ENCODE measurements around the gene RFC5.
"Not testable (repeated sequence)": the region's sequence is repeated elsewhere in the genome, so short reads cannot be mapped to it uniquely, and the experiment has no call there.

RFC5 gene

DNA sequence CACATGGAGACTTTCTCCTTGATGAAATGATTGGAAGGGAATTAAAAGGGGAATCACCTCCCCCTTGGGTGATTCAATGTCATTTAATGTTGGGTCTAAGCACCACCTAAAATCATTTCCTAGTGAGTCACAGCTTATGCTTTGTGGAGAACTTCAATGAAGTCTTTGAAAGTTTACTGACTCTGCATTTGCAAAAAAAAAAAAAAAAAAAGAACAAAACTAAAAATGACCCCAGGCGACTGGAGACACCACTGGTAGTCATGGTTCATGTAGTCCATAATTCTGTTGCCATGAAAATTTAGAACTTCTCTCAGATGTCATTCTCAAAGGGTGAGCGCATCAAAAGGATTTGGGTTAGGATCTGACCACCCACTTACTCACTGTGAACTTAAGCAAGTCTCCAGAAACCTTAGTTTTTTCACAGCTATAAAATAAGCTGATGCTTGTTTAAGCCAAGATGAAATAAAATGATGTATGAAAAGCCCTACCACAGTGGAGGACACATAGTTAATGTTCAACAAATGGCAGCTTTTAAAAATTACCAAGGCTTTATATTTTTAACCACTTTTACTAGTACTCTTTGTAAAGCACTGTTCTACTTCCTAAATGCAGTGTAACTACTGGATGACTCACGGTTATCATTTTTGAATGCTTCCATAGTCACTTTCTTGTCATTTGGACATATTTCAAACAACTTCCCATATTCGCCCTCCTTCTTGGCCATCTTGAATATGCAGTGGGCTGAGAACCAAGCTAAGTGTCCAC is 29.6 kb upstream of the RFC5 start:
- DNase-seq (ENCODE audit: low read depth in 1 of 2, low spot score in 1 of 2), result no peak
- in situ Hi-C loops (cut with HindIII; ENCODE audit: low pct_unique_long_range_greater_than_20kb, low sequenced_read_pairs), result no loop called here
- no peak for TF ChIP-seq JUND (IDR thresholded peaks at IDR 0.05; ENCODE audit: low read depth)

DNA sequence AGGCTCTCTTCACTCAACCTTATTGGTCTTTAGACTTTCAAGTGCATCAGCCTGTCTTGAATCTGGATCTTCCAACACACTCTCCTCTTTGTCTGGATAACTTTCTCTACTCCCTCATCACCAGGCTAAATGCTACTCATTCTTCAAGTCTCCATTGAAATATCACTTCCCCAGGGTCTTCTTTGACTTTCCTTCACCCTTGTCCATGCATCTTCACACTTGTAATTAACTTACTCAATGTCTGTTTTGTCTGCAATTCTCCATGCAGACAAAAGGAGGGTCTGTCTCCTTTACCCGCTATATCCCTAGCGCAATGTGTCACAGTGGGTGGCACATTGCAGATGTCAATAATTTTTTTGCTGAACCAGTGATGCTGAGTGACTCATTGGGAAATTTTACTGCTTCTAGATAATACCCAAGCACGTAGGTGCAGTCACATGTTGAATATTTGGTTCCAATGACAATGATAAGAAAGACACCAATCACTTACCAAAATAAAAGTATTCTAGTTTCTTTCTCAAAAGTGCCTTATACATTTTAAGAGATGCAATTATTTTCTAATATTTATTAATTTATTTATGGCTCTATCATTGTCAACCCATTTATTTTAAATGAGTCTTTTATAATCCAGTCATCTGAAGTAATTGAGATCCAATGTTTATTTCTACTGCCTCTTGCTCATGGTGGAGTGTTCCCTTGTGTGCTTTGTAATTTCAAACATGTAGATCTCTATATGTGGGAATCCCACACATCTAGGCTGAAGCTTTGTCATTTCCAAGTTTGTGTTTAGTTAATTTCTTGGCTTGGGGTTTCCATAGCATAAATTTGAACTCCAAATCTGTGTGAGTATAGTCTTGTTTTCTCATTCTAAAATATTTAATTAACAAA is 21.7 kb upstream of the RFC5 start:
- DNase-seq (ENCODE audit: low read depth in 1 of 2, low spot score in 1 of 2), result no peak
- TF ChIP-seq JUND (IDR thresholded peaks at IDR 0.05; ENCODE audit: low read depth), result no peak
- in situ Hi-C loops (cut with HindIII; ENCODE audit: low pct_unique_long_range_greater_than_20kb, low sequenced_read_pairs), result no loop called here

DNA sequence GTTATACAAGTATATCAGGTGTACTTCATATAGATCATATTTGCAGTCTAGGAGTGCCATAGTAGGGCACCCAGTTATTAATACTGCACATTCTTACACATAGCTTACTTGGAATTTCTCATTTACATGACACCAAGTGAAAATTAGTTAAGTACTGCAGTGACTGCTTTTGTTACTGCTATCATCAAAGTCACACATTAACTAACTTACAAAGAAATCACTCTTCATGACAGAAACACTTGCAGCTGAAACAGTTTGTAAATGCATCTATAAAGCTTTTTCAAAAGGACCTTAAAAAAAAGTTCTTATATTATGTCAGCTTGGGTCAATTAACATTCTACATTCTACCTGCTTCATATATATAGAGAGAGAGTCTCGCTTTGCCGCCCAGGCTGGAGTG is 17.8 kb upstream of the RFC5 start:
- no peak for DNase-seq (ENCODE audit: low read depth in 1 of 2, low spot score in 1 of 2)
- in situ Hi-C loops (cut with HindIII; ENCODE audit: low pct_unique_long_range_greater_than_20kb, low sequenced_read_pairs), result no loop called here
- no peak for TF ChIP-seq JUND (IDR thresholded peaks at IDR 0.05; ENCODE audit: low read depth)

DNA sequence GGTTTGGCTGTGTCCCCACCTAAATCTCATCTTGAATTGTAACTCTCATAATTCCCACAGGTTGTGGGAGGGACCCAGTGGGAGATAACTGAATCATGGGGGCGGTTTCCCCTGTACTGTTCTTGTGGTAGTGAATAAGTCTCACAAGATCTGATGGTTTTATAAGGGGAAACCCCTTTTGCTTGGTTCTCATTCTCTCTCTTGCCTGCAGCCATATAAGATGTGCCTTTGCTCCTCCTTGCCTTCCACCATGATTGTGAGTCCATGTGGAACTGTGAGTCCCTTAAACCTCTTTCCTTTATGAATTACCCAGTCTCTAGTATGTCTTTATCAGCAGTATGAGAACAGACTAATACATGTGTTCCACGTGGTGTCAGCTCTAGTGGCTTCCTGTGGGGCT is 16.7 kb upstream of the RFC5 start:
- DNase-seq (ENCODE audit: low read depth in 1 of 2, low spot score in 1 of 2); in situ Hi-C loops (cut with HindIII; ENCODE audit: low pct_unique_long_range_greater_than_20kb, low sequenced_read_pairs): not testable (repeated sequence)

DNA sequence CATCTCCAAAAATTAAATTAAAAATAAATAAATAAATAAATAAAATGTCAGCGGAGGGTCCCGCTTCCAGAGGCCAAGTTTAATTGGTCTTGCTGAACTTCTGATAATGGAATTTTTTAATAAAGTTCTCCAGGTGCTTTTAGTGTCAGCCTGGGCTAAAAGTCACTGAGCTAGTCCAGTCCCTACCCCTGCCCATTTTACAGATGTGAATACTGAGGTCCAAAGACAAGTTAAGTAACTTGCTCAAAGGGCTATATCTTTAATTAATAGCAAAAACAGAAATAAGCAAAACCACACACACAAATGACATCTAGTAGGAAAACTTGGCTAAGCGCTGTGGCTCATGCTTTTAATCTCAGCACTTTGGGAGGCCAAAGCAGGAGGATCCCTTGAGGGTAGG is 5.6 kb upstream of the RFC5 start:
- in situ Hi-C loops (cut with HindIII; ENCODE audit: low pct_unique_long_range_greater_than_20kb, low sequenced_read_pairs), result no loop called here
- no peak for DNase-seq (ENCODE audit: low read depth in 1 of 2, low spot score in 1 of 2)
- TF ChIP-seq JUND (IDR thresholded peaks at IDR 0.05; ENCODE audit: low read depth), result no peak

DNA sequence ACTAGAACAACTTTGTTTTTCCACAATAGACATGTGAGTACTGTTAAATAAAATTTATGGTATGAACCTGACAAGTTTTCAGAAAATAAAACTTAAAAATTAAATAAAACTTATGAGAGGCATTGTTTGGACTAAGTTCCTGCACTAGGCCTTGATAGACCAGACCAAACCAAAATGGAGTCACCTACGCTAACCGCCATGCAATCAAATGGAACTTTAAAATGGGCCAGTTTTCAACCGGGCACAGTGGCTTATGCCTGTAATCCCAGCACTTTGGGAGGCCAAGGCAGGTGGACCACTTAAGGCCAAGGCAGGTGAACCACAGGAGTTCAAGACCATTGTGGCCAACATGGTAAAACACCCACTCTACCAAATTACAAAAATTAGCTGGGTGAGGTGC is 5.1 kb upstream of the RFC5 start:
- TF ChIP-seq JUND (IDR thresholded peaks at IDR 0.05; ENCODE audit: low read depth), result no peak
- in situ Hi-C loops (cut with HindIII; ENCODE audit: low pct_unique_long_range_greater_than_20kb, low sequenced_read_pairs), result no loop called here
- DNase-seq (ENCODE audit: low read depth in 1 of 2, low spot score in 1 of 2), result no peak

DNA sequence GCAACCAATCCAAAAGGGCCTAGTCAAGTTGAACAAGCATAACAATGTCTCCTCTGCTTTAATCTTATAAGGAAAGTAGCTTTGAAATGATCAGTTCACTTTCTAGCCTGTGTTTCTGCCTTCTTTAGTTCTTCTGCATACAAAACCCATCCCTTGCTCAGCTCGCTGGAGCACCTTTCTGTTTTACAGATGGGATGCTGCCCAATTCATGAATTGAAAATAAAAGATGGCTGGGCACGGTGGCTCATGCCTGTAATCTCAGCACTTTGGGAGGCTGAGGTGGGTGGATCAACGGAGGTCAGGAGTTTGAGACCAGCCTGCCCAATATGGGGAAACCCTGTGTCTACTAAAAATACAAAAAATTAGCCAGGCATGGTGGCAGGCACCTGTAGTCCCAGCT is 4.5 kb upstream of the RFC5 start:
- no peak for DNase-seq (ENCODE audit: low read depth in 1 of 2, low spot score in 1 of 2)
- in situ Hi-C loops (cut with HindIII; ENCODE audit: low pct_unique_long_range_greater_than_20kb, low sequenced_read_pairs), result no loop called here
- TF ChIP-seq JUND (IDR thresholded peaks at IDR 0.05; ENCODE audit: low read depth), result no peak

DNA sequence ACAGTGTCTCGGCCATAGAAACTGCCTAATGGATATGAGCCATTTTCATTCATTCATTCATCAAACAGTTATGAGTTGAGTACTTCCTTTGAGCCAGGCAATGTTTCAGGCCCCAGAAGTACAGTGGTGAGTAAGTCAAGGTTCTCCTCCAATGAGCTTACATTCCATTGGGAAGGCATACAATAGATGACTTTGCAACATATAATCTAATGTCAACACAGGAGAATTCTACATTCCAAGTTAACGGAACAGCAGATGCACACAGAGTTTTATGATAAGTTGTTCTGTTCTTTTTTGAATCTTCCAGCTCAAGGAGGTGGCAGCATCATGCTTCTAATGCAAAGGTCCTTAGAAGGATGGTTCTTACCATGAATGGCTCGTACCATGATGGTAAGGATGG is 3.2 kb upstream of the RFC5 start:
- in situ Hi-C loops (cut with HindIII; ENCODE audit: low pct_unique_long_range_greater_than_20kb, low sequenced_read_pairs), result no loop called here
- no peak for DNase-seq (ENCODE audit: low read depth in 1 of 2, low spot score in 1 of 2)
- no peak for TF ChIP-seq JUND (IDR thresholded peaks at IDR 0.05; ENCODE audit: low read depth)

DNA sequence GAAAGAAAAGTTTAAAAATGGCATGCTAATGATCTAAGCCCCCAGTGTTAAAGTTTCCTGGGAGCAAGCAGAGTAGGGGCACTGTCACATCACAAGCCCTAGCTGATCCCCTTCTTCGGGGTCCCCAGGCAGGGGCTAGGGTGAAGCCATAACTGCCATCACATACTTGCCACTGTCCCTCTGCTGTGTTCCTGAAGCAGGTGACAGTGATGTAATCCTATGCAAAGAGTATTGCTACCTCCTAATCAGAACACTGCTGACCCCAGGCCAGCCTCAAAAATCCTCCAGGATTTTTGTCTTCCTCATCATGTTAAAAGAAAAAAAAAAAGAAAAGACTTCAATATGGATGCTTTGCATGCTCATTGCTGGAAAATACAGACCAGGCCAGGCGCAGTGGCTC is 1.2 kb upstream of the RFC5 start:
- in situ Hi-C loops (cut with HindIII; ENCODE audit: low pct_unique_long_range_greater_than_20kb, low sequenced_read_pairs), result no loop called here
- no peak for TF ChIP-seq JUND (IDR thresholded peaks at IDR 0.05; ENCODE audit: low read depth)
- no peak for DNase-seq (ENCODE audit: low read depth in 1 of 2, low spot score in 1 of 2)

DNA sequence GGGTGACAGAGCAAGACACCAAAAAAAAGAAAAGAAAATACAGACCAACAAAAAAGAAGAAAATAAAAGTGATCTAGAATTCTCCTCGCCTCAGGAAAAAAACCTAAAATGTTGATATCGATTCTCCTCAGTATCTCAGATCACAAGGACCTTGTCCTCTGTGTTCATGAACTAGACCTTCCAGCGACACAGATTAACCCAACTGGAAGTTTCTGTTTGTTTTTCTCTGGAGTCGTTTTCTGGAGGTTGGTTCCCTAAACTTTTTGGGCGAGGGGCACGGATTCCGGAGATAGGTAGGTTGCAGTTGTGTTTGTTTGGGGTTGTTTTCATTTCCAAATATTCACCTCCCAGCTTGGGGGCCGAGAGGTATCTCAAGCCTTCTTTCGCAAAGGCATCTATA is 559 bp upstream of the RFC5 start:
- in situ Hi-C loops (cut with HindIII; ENCODE audit: low pct_unique_long_range_greater_than_20kb, low sequenced_read_pairs), result no loop called here
- no peak for DNase-seq (ENCODE audit: low read depth in 1 of 2, low spot score in 1 of 2)
- TF ChIP-seq JUND (IDR thresholded peaks at IDR 0.05; ENCODE audit: low read depth), result no peak

DNA sequence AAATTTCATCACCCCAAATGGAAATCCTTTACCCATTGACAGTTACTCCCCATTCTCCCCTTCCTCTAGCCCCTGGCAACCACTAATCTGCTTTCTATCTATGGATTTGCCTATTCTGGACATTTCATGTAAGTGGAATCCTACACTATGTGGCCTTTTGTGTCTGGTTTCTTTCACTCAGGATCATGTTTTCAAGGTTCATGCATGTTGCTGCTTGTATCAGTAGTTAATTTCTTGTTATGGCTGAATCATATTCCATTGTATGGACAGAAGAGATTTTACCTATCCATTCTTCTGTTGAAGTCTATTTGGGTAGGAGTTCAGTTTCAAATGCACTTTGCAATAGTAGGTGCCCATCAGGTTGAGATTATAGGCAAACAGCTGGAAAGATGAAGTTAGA is 1.4 kb downstream of the RFC5 start:
- in situ Hi-C loops (cut with HindIII; ENCODE audit: low pct_unique_long_range_greater_than_20kb, low sequenced_read_pairs), result no loop called here
- no peak for DNase-seq (ENCODE audit: low read depth in 1 of 2, low spot score in 1 of 2)
- TF ChIP-seq JUND (IDR thresholded peaks at IDR 0.05; ENCODE audit: low read depth), result no peak

DNA sequence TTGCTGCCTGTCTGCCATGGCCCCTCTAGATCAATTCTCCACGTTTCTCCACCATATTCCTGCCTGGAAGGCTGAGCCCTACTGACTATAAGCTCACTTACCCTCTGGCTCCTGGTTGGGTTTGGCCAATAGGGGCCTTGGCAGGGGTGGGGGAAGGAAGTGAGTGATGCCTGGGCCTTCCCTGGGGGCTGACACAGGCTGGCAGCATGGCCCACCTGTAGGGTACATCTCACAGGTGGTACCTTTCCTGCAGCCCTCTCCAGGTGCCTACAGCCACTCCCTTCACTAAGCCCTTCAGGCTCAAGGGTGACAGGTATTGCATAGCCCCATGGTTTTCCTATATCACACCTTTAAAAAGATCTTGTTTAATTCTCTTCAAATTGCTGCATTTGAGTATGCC is 3.5 kb downstream of the RFC5 start:
- no peak for TF ChIP-seq JUND (IDR thresholded peaks at IDR 0.05; ENCODE audit: low read depth)
- in situ Hi-C loops (cut with HindIII; ENCODE audit: low pct_unique_long_range_greater_than_20kb, low sequenced_read_pairs), result no loop called here
- no peak for DNase-seq (ENCODE audit: low read depth in 1 of 2, low spot score in 1 of 2)

DNA sequence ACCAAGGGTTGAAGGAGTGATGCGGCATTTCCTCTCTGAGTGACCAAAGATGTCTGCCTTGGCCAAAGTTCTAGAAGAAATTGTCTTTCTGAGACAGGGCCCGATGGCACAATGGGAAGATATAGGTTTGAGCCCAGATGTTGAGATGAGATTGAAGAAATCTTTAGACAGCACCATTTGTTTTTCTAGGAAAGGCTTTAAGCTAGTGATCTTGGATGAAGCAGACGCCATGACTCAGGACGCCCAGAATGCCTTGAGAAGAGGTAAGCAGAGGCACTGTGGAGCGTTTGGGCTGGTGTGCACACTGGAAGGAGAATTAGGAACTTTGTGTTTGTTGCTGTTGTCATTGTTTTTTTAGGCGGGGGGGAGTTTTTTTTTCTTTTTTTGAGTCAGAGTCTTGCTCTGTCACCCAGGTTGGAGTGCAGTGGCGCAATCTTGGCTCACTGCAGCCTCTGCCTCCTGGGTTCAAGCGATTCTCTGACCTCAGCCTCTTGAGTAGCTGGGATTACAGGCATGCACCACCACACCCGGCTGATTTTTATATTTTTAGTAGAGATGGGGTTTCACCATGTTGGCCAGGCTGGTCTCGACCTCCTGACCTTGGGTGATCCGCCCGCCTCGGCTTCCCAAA is 5.7 kb downstream of the RFC5 start:
- in situ Hi-C loops (cut with HindIII; ENCODE audit: low pct_unique_long_range_greater_than_20kb, low sequenced_read_pairs), result not testable (repeated sequence)

More for the DNA sequence above, 5.7 kb downstream of the RFC5 start:
- not testable (repeated sequence) for DNase-seq (ENCODE audit: low read depth in 1 of 2, low spot score in 1 of 2)
